GM15510 (cell line): ENCODE data around the gene DIAPH1.

Experiments used
- POLR2A ChIP-seq: IDR thresholded peaks from 3 replicates; pipeline ENCODE4 v1.6.1; 2011; ENCODE audit warnings: borderline replicate concordance; ENCODE audit not compliant: insufficient read length; ENCODE audit errors: extremely low read depth

DIAPH1 gene

GRCh38 chr5:141560151-141560550, 58.6 kb downstream of the DIAPH1 start:
- TF ChIP-seq POLR2A: no peak

DNA sequence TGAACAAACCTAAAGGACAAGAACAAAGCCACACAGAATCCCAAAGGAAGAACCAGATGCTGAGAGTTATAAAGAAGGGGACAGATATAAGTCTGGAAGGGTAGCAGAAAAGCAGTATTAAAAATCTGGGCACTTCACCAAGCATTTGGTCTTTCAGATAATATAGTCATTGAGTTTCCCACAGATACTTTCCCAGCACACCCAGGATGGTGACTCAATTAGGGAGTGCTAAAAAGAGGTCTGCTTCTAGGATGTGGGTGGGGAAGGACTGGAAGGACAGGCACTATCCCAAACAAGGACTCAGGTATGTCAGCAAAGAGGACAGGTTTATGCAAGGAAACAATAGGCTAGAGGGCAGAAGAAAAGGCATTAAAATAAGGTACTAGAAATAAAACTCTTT, 59.3 kb downstream of the DIAPH1 start:
- TF ChIP-seq POLR2A: no peak

DNA sequence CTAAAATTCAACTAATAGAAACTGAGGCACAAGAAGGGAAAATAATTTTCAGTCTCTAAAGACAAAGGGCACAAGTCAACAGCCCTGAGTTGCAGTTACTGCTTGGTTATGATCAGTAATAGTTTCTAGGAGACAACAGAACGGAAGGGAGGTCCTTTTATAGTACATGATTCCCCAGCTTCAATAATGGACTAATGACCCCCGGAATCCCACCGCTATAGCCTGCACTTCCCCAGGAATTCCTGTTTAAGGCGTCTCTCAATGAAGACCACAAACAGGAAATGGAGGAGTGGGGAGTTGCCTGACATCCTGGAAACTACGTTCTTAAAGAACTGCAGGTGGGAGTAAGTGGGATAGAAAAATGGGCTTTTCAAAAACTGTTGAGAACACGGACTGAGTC, 60.6 kb downstream of the DIAPH1 start:
- no peak for TF ChIP-seq POLR2A

GRCh38 chr5:141557681-141558136, 61.1 kb downstream of the DIAPH1 start:
- TF ChIP-seq POLR2A: no peak

DNA sequence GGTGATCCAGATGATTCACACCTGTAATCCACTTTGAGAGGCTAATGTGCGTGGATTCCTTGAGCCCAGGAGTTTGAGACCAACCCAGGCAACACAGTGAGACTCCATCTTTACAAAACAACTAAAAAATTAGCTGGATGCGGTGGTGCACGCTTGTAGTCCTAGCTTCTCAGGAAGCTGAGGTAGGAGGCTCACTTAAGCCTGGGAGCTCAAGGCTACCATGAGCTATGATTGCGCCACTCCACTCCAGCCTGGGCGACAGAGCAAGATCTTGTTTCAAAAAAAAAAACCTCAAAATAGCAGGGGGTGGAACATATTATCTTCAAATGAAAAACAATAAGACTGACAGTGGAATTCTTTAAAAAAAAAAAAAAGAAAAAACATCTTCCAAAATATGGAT, 70.9 kb downstream of the DIAPH1 start:
- no peak for TF ChIP-seq POLR2A

DNA sequence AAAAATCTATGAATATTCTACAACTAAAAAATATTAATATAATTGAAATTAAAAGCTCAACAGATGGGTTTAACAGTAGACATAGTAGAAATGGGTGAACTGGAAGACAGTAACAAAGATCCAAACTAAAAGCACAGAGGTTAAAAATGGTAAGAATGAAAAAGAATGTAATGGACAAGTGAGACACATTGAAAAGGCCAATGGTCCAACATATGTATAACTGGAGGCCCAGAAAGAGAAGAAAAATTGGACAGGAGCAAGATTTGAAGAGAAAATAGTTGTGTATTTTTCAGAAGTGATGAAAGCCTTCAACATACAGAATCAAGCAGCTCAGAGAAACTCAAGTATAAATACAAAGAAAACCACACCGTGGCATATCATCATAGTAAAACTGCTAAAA, 71.3 kb downstream of the DIAPH1 start:
- TF ChIP-seq POLR2A: no peak

- no peak for TF ChIP-seq POLR2A
Observed at GRCh38 chr5:141543053-141543452, 75.7 kb downstream of the DIAPH1 start.

- no peak for TF ChIP-seq POLR2A
Observed at GRCh38 chr5:141534492-141535213, 84.1 kb downstream of the DIAPH1 start.

DNA sequence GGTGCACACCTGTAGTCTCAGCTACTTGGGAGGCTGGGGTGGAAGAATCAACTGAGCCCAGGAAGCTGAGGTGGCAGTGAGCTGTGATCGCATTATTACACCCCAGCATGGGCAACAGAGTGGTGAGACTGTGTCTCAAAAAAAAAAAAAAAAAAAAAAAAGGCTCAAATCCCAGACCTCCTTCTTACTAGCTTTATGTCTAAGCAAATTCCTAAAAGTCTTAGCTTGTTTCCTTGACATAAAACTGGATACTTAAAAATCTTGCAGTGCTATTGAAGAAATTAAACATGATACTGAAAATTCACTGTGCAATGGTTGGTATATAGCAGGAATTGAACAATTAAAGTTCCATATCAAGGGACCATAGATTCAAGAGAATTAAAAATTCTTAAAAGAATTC, 84.9 kb downstream of the DIAPH1 start:
- no peak for TF ChIP-seq POLR2A

GRCh38 chr5:141532726-141533125, 86.1 kb downstream of the DIAPH1 start:
- no peak for TF ChIP-seq POLR2A

GRCh38 chr5:141529873-141530272, 88.9 kb downstream of the DIAPH1 start:
- TF ChIP-seq POLR2A: no peak

DNA sequence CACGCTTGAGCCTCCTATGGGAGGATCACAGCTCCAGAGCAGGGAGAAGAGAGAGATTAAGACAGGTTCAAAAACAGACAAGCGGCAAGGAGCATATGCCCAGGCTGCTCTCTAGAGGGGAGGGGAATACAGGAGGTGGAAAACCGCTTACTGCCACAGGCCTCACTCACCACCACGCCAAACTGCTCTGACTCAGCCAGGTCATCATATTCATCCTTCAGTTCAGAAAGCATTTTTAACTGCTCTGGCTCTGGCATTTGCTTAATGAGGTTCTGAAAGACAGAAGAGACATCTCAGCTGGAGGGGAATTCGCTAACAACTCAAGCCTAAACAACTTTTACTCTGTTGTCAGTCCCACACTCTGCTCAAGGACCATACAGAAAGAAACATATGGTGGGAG, 89.8 kb downstream of the DIAPH1 start:
- TF ChIP-seq POLR2A: no peak

DNA sequence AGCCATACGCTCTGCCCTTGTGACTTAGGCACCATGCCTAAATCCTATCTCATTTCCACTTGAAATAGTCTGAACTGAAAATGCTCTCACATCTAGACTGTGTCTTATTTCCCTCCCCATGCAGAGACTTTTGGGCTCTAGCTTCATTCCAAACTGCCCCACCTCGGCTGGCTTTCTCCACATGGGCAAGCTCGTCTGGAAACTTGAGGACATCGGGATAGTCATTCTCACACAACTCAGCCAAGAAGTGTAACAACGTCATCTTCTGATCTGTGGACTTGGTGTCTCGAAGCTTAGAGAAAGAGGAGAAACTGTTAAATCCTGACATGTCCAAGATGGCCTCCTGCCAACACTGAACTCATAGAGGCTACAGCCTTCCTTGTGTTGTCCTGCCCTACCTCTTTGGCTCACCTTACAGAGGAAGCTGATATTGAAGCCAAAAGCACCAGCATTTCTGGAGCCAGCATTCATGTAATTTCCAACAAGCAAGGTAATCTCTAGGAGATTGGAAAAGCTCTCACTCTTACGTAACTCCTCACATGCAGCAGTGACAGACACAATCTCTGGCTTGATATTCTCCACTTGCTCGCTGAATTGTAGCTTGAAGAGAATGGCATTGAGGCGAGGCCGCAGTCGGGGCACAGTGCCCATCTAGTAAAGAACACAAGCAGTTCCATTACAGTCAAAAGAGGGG, 90.4 kb downstream of the DIAPH1 start:
- no peak for TF ChIP-seq POLR2A

- no peak for TF ChIP-seq POLR2A
Observed at GRCh38 chr5:141527426-141527825, 91.4 kb downstream of the DIAPH1 start.

DNA sequence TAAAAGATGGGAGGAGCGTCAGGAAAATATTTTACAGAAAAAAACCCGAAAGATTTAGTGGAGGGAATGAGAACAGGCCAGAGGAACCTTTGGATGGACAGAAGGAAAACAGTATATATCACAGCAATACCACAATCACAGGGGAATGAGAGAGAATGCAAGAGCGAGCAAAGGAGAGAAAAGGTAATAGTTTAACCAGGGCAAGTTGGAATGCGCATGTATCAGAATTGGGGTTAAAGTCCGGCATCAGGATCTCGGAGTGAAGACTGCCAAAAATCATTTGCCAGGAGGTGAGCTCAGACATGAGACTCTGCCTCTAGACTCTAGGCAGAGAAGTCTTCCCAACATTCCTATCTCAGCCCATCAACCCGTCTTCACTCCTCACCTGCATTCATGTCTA, 93.1 kb downstream of the DIAPH1 start:
- TF ChIP-seq POLR2A: no peak
